Panc1 (cell line): ENCODE measurements around the gene CTR9. TPM values are rescaled to one million over a fixed set of nuclear protein-coding genes. Genes with fewer than 3 reads are reported as not detected.

ENCODE experiments used
- ATAC-seq: fragments of 200-7000 bp; cut with Tn5 transposase; 2 replicates; pipeline ENCODE4 v1.9.1; 2020; ENCODE audit warnings: mild to moderate bottlenecking, moderate library complexity
- BruUV-seq: library from RNA; stranded (reverse); fragments of 400-500 nt; replicated peaks from 2 replicates; lab custom pipeline; 2021; lab: Mats Ljungman, UMichigan
- CTCF ChIA-PET: fragments of 300-600 bp; sonication (Branson Sonifier 250); formaldehyde crosslinking; loops from one replicate; lab custom pipeline; 2022; ENCODE audit warnings: antibody characterized with exemption; lab: Charles Lee
- POLR2A ChIA-PET: fragments of 300-600 bp; sonication (Branson Sonifier 250); formaldehyde crosslinking; loops from one replicate; lab custom pipeline; 2022; ENCODE audit warnings: antibody characterized with exemption; lab: Charles Lee
- DNase-seq: peaks from one replicate; pipeline ENCODE4 v3.0.0-alpha.2; 2010; ENCODE audit warnings: low read depth, low spot score
- H3K27ac ChIP-seq: 2 replicates; pipeline ENCODE4 v1.5.1; 2011; ENCODE audit warnings: mild to moderate bottlenecking, low read length, inconsistent platforms
- H3K27me3 ChIP-seq: fragments of 200-500 bp; sonication (Bioruptor generic); 2 replicates; pipeline ENCODE4 v1.6.0; 2014; ENCODE audit warnings: low read length, inconsistent platforms; ENCODE audit not compliant: control insufficient read depth, insufficient read depth
- H3K36me3 ChIP-seq: fragments of 200-500 bp; sonication (Bioruptor generic); 2 replicates; pipeline ENCODE4 v1.5.1; 2014; ENCODE audit warnings: inconsistent platforms, mild to moderate bottlenecking, low read length, moderate library complexity; ENCODE audit not compliant: control insufficient read depth, insufficient read depth
- H3K4me1 ChIP-seq: 2 replicates; pipeline ENCODE4 v1.5.1; 2011; ENCODE audit warnings: inconsistent platforms, mild to moderate bottlenecking, low read length, moderate library complexity; ENCODE audit not compliant: control insufficient read depth, insufficient read depth
- H3K4me3 ChIP-seq, 2 experiments: 2 replicates each; pipeline ENCODE4 v1.5.1; 2011 to 2012; ENCODE audit warnings: low read depth in 2 of 2, low read length in 2 of 2, mild to moderate bottlenecking in 2 of 2, inconsistent platforms in 1 of 2, moderate library complexity in 1 of 2
- H3K9me3 ChIP-seq: fragments of 200-500 bp; sonication (Bioruptor generic); 2 replicates; pipeline ENCODE4 v1.5.1; 2014; ENCODE audit warnings: low read depth, mild to moderate bottlenecking, inconsistent platforms, low read length, moderate library complexity; ENCODE audit not compliant: control insufficient read depth, insufficient read depth
- CTCF ChIP-seq: fragments of 450-650 bp; IDR thresholded peaks from 2 replicates; pipeline ENCODE4 v1.5.1; 2017; ENCODE audit warnings: mild to moderate bottlenecking
- POLR2AphosphoS5 ChIP-seq: IDR thresholded peaks from 2 replicates; pipeline ENCODE4 v1.6.1; 2012; ENCODE audit warnings: mild to moderate bottlenecking, low read depth, low read length, moderate library complexity
- REST ChIP-seq, 2 experiments: IDR thresholded peaks; 2 replicates each; pipeline ENCODE4 v1.6.1; 2011 to 2012; ENCODE audit warnings: low read depth in 2 of 2, control low read depth in 1 of 2, low read length in 1 of 2, mild to moderate bottlenecking in 1 of 2, moderate library complexity in 1 of 2; ENCODE audit not compliant: insufficient read depth in 1 of 2
- SIN3A ChIP-seq: IDR thresholded peaks from 2 replicates; pipeline ENCODE4 v1.6.1; 2012; ENCODE audit warnings: low read depth, mild to moderate bottlenecking, low read length, moderate library complexity, borderline replicate concordance; ENCODE audit not compliant: insufficient read depth
- TCF7L2 ChIP-seq: IDR thresholded peaks from 2 replicates; pipeline ENCODE4 v1.6.1; 2011; ENCODE audit warnings: mild to moderate bottlenecking, low read depth, low read length, inconsistent platforms
- in situ Hi-C: cut with HindIII; loops from 2 replicates; pipeline ENCODE4 v1.10.0; 2016; ENCODE audit warnings: low sequenced_read_pairs, low pct_unique_long_range_greater_than_20kb
- intact Hi-C: fragments of 100-400 bp; cut with micrococcal nuclease; formaldehyde crosslinking; loops from one replicate; pipeline ENCODE4 v1.10.0; 2022; ENCODE audit not compliant: unreplicated experiment
- total RNA-seq: library from RNA; stranded (reverse); gene quantifications from one replicate; pipeline ENCODE4 v1.2.1, GENCODE V29; 2021; ENCODE audit not compliant: unreplicated experiment

The CTR9 gene
- total RNA-seq, 1 experiment from 2014 or later: 60.1 TPM

DNA sequence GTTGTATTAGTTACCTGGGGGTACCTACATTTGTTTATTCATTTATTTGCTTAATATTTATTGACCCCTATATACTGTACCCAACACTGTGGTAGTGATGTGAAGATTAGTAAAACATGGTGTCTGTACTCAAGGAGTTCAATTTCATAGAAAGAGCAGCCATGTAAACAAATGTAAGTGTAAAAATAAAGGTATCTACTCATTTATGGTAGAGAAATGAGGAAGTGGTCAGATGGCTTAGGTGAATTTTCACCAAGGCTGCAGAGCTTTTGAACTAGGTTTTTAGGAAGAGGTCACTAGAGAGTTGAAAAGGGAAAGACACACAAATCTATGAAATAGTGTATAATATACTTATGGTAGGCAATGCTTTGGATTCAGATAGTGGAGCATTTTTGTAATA is 11.1 kb downstream of the CTR9 start:
- no peak for TF ChIP-seq TCF7L2
- TF ChIP-seq POLR2AphosphoS5: no peak
- no peak for TF ChIP-seq REST (IDR thresholded peaks at IDR 0.05; ENCODE audit: insufficient read depth in 1 of 2, low read depth in 2 of 2, low read length in 1 of 2)
- no peak for TF ChIP-seq CTCF
- no peak for TF ChIP-seq SIN3A
- in situ Hi-C loops (no loop called here), intact Hi-C loops (no loop called here)
- Histone ChIP-seq H3K4me1 (no peaks in the 10 kb centered on the region), H3K36me3 (peaks cover 61% of the 10 kb centered on the region), H3K27me3 (no peaks in the 10 kb centered on the region), H3K4me3 (no peak overlapping the region), H3K9me3 (no peaks in the 10 kb centered on the region), H3K27ac (no peak overlapping the region)
- DNase-seq (no peak), ATAC-seq (no peak)
- BruUV-seq: no TSS peak
- ChIA-PET POLR2A (interaction anchor here (1.3 kb wide), 1 partner anchor 9 kb away, joined by 3 read pairs; no protein-coding TSS in a partner anchor), CTCF (no interaction called here)

GRCh38 chr11:10762913-10763421 is 11.9 kb downstream of the CTR9 start:
- CTCF ChIA-PET: no interaction called here
- POLR2A ChIA-PET: no interaction called here
- no peak for ATAC-seq
- intact Hi-C loops (no loop called here), in situ Hi-C loops (no loop called here)
- H3K4me1 ChIP-seq: no peaks in the 10 kb centered on the region
- no TSS peak for BruUV-seq
- H3K9me3 ChIP-seq: no peaks in the 10 kb centered on the region
- H3K27me3 ChIP-seq: no peaks in the 10 kb centered on the region
- TF ChIP-seq POLR2AphosphoS5 (no peak), REST (IDR thresholded peaks at IDR 0.05; ENCODE audit: insufficient read depth in 1 of 2, low read depth in 2 of 2, low read length in 1 of 2) (no peak), CTCF (no peak), TCF7L2 (no peak), SIN3A (no peak)
- H3K36me3 ChIP-seq: peaks cover 58% of the 10 kb centered on the region
- H3K27ac ChIP-seq: no peak overlapping the region
- no peak overlapping the region for H3K4me3 ChIP-seq
- no peak for DNase-seq
